Progenitor cell of endocrine pancreas (in vitro differentiated cells): ENCODE measurements around the gene PRR11. TPM values are rescaled to one million over a fixed set of nuclear protein-coding genes. Genes with fewer than 3 reads are reported as not detected.

Source experiments
- DNase-seq: peaks from one replicate; pipeline ENCODE4 v3.0.0; 2021; ENCODE audit warnings: low spot score; ENCODE audit not compliant: unreplicated experiment
- H3K27ac Mint-ChIP-seq: 2 replicates; pipeline ENCODE4 v1.8.0; 2021; ENCODE audit warnings: mild to moderate bottlenecking, moderate library complexity, mixed read lengths
- H3K27me3 Mint-ChIP-seq: 2 replicates; pipeline ENCODE4 v1.8.0; 2021; ENCODE audit warnings: mixed read lengths
- H3K36me3 Mint-ChIP-seq: 2 replicates; pipeline ENCODE4 v1.8.0; 2022; ENCODE audit warnings: mixed read lengths; ENCODE audit not compliant: insufficient read depth
- H3K4me1 Mint-ChIP-seq: 2 replicates; pipeline ENCODE4 v1.8.0; 2021; ENCODE audit warnings: low read depth, mixed read lengths
- H3K4me3 Mint-ChIP-seq: 2 replicates; pipeline ENCODE4 v1.8.0; 2021; ENCODE audit warnings: low read depth, mild to moderate bottlenecking, moderate library complexity, mixed read lengths
- H3K9me3 Mint-ChIP-seq: 2 replicates; pipeline ENCODE4 v1.8.0; 2021; ENCODE audit warnings: low read depth, mixed read lengths
- CTCF ChIP-seq: fragments of 200-600 bp; sonication (generic); IDR thresholded peaks from one replicate; pipeline ENCODE4 v1.5.0; 2021; ENCODE audit warnings: antibody characterized with exemption, mild to moderate bottlenecking; ENCODE audit not compliant: unreplicated experiment
- long read RNA-seq: library from polyadenylated mRNA; unstranded; transcript quantifications from one replicate; pipeline ENCODE4 v2.0.0, GENCODE V29; 2020
- total RNA-seq: library from RNA; stranded (reverse); gene quantifications from 2 replicates; pipeline ENCODE4 v1.2.1, GENCODE V29; 2021

PRR11 gene
- total RNA-seq = 21.2 and 24.9 TPM in 2 replicates
- long read RNA-seq, transcript PRR11-201 (10 exons, 2,332 nt) = major isoform, 7 of 12 reads
- long read RNA-seq, partial matches to known transcripts = 2 of 12 reads
- long read RNA-seq, other reads (novel, unspliced or antisense) = 2 of 12 reads

- Mint-ChIP-seq H3K4me3 (no peak within 1 kb of the TSS), H3K9me3 (no peaks in the 10 kb centered on the region), H3K27ac (peak within 1 kb of the TSS; percentile 73), H3K27me3 (no peaks in the 10 kb centered on the region), H3K36me3 (no peaks in the 10 kb centered on the region), H3K4me1 (peaks cover 26% of the 10 kb centered on the region)
- TF ChIP-seq CTCF = no peak
- peak; percentile 83 for DNase-seq
Observed at GRCh38 chr17:59155439-59156177, at the start of gene PRR11. Gene PRR11 (plus strand): TSS chr17:59155746. CDS start chr17:59169753, 14,007 bp downstream.

GRCh38 chr17:59105852-59106462, 49.6 kb upstream of the PRR11 start:
- peak overlapping the region; percentile 94 for H3K4me3 Mint-ChIP-seq
- no peaks in the 10 kb centered on the region for H3K27me3 Mint-ChIP-seq
- no peak for TF ChIP-seq CTCF
- H3K27ac Mint-ChIP-seq = peak overlapping the region; percentile 97
- H3K36me3 Mint-ChIP-seq = peaks cover 7% of the 10 kb centered on the region
- H3K9me3 Mint-ChIP-seq = no peaks in the 10 kb centered on the region
- H3K4me1 Mint-ChIP-seq = peaks cover 11% of the 10 kb centered on the region
- peak; percentile 28 for DNase-seq

GRCh38 chr17:59106463-59107305, 48.9 kb upstream of the PRR11 start, which contains the start of gene TRIM37:
Gene TRIM37 (minus strand): TSS chr17:59106880. CDS start chr17:59106461, 419 bp downstream.
- TF ChIP-seq CTCF = peak; percentile 15
- Mint-ChIP-seq H3K9me3 (no peaks in the 10 kb centered on the region), H3K27me3 (no peaks in the 10 kb centered on the region), H3K4me3 (peak within 1 kb of the TSS; percentile 94), H3K36me3 (peaks cover 8% of the 10 kb centered on the region), H3K27ac (peak within 1 kb of the TSS; percentile 97), H3K4me1 (peaks cover 8% of the 10 kb centered on the region)
- peak; percentile 99 for DNase-seq

GRCh38 chr17:59107306-59107670, 48.3 kb upstream of the PRR11 start:
- H3K4me1 Mint-ChIP-seq = peaks cover 8% of the 10 kb centered on the region
- peak overlapping the region; percentile 97 for H3K27ac Mint-ChIP-seq
- no peaks in the 10 kb centered on the region for H3K27me3 Mint-ChIP-seq
- no peak for TF ChIP-seq CTCF
- no peaks in the 10 kb centered on the region for H3K9me3 Mint-ChIP-seq
- DNase-seq = no peak
- H3K36me3 Mint-ChIP-seq = peaks cover 11% of the 10 kb centered on the region
- H3K4me3 Mint-ChIP-seq = peak overlapping the region; percentile 94
